Measurements from ENCODE around the gene GTF3C5. TPM values are rescaled to one million over a fixed set of nuclear protein-coding genes. Genes with fewer than 3 reads are reported as not detected.

GTF3C5 gene
- total and polyA plus RNA-seq, 12 donors = 29.4 to 79.1 (median 36.6) TPM

- Histone ChIP-seq H3K36me3 (no peaks in the 10 kb centered on the region), H3K9me3 (no peaks in the 10 kb centered on the region), H3K4me1 (peaks cover 0 to 7% (median 5%) of the 10 kb centered on the region in 9 donors), H3K27ac (no peak overlapping the region), H3K4me3 (no peak overlapping the region), H3K27me3 (peaks cover 0 to 65% (median 47%) of the 10 kb centered on the region in 7 donors)
- WGBS, 2 donors = 94 to 96% methylated on average over 14 of the region's 14 CpGs
- TF ChIP-seq CTCF (IDR thresholded peaks at IDR 0.05) = no peak
- intact Hi-C loops (cut with DNase I) = no loop called here
- no peak for ATAC-seq
- no peak for DNase-seq
Measured at GRCh38 chr9:132990781-132991180, 40.0 kb upstream of the GTF3C5 start.

GRCh38 chr9:132991351-132992300, 39.2 kb upstream of the GTF3C5 start:
- 38 to 47% methylated on average over 16 of the region's 16 CpGs for WGBS, 2 donors
- ATAC-seq = no peak
- Histone ChIP-seq H3K4me1 (peaks cover 0 to 3% (median 2%) of the 10 kb centered on the region in 9 donors), H3K4me3 (no peak overlapping the region), H3K27me3 (peaks cover 0 to 62% (median 42%) of the 10 kb centered on the region in 7 donors), H3K9me3 (no peaks in the 10 kb centered on the region), H3K36me3 (no peaks in the 10 kb centered on the region), H3K27ac (no peak overlapping the region)
- no peak for TF ChIP-seq CTCF (IDR thresholded peaks at IDR 0.05)
- intact Hi-C loops (cut with DNase I) = no loop called here
- no peak for DNase-seq

- intact Hi-C loops (cut with DNase I) = no loop called here
- no peak for TF ChIP-seq CTCF (IDR thresholded peaks at IDR 0.05)
- H3K27me3 ChIP-seq = peaks cover 0 to 60% (median 41%) of the 10 kb centered on the region in 7 donors
Measured at GRCh38 chr9:132993511-132993939, 37.3 kb upstream of the GTF3C5 start.

DNA sequence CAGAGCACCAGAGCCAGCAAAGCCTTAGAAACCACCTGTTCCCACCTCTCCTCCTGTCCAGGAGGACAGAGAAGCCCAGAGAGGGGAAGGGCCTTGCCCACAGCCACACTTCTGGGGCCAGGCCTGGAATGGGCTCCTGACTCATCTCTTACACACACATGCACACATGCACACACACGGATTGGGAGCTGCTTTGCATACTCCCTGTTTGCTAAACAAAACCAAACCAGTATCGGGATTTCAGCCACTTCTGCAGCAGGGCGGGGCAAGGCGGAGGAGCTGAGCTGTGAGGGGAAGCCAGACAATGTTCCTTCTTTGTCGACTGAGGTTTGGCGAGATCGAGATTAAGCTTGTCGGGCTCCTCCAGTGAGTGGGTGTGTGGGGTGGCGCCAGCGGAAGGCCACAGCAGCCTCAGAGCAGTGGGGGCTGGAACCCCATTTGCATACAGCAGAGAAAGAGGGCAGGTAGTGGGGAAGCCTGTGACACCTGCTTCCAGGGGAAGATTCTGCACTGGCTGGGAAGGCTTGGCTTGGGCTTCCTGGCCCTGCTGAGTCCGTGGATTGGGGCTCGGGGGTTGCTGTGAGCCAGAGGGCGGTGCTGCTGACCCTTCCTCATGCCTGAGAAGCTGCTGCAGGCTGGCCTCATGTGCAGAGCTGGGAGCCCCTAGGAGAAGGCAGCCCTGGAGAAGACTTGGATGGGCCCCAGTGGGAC, 36.2 kb upstream of the GTF3C5 start:
- Histone ChIP-seq H3K36me3 (no peaks in the 10 kb centered on the region), H3K27me3 (peaks cover 0 to 69% (median 43%) of the 10 kb centered on the region in 7 donors), H3K4me1 (peaks cover 0 to 5% (median 0%) of the 10 kb centered on the region in 9 donors), H3K4me3 (no peak overlapping the region), H3K27ac (no peak overlapping the region), H3K9me3 (no peaks in the 10 kb centered on the region)
- no peak for ATAC-seq
- no peak for TF ChIP-seq CTCF (IDR thresholded peaks at IDR 0.05)
- 43 to 48% methylated on average over 13 of the region's 13 CpGs for WGBS, 2 donors
- intact Hi-C loops (cut with DNase I) = no loop called here
- no peak for DNase-seq

More at GRCh38 chr9:132993511-132993939, 37.3 kb upstream of the GTF3C5 start:
- no peak overlapping the region for H3K4me3 ChIP-seq
- no peaks in the 10 kb centered on the region for H3K36me3 ChIP-seq
- no peak for ATAC-seq
- WGBS, 2 donors = 68% methylated on average over 14 of the region's 14 CpGs
- H3K27ac ChIP-seq = no peak overlapping the region
- H3K4me1 ChIP-seq = no peaks in the 10 kb centered on the region
- H3K9me3 ChIP-seq = no peaks in the 10 kb centered on the region
- DNase-seq = no peak
